Activated gamma-delta T cell treated with Interleukin-2 at 50 U/mL for 16 hours (primary cell): ENCODE results near the gene TRAF3IP3.

ENCODE experiments used
- DNase-seq: peaks from one replicate; pipeline ENCODE4 v3.0.0-alpha.2; 2020

The TRAF3IP3 gene

DNA sequence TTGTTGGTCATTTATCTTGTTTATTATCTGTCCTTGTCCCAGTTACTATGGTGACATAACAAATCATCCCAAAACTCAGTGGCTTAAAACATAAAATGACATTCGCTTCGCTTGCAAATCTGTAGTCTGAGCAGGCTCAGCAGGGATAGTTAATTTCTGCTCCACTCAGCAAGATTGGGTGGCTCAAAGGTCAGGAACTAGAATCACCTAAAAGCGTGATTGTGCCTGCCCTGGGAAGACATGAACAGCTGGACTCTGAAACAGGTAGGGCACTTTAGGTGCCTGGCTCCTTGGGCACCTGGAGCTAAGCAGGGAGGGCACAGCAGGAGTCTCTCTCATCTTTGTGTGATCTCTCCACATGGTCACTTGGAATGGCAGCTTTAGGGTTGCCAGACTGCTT is 14.7 kb upstream of the TRAF3IP3 start:
- no peak for DNase-seq

DNA sequence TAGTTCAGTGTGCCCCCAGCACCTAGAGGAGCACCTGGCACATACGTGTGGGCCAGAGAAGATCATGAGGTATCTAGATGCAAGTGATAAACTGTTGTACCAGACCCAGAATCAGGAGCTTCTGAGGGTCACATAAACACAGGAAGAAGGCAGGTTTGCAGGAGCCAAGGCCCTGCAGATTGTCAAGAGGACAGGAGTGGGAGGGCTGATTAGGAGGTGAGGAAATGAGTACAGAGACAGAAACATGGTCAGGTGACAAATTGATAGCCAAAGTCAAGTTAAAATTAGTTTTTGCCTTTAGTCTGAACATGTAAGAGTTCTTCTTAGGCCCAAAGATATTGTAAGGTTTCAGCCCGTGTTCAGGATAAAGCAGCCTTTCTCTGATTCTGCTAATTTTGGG is 14.0 kb upstream of the TRAF3IP3 start:
- DNase-seq: no peak

DNA sequence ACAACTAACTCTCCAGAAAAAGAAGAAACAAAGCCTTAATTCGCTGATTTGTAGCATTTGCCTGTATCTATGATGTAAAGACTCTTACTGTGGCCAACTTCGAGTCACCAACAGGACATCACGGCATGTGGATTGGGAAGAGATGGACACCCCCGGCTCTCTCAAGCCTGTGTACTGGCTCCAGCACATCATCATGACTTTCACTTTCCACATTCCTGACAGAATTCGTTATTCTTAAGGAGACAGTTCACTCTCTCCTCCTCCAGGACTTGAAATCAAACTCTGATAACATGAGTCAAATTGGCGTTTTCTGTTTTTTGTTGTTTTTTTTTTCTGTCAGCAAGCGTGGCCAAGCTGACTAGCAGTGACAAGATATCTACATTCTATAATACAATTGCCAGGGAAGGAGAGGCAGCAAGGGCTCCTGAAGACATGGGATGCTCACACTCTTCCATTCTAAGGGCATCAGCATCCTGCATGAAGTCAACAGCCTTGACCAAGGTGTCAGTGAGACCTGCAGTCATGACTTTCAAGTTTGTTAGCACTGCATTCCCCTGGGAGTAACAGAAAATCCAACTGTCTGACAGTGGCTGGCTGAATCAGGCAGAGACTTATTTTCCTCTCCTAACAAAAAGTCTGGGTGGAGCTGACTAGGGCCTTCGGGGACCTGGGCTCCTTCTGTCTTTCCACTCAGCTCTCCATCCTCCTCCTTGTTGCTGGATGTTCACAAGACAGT is 13.3 kb upstream of the TRAF3IP3 start:
- no peak for DNase-seq

DNA sequence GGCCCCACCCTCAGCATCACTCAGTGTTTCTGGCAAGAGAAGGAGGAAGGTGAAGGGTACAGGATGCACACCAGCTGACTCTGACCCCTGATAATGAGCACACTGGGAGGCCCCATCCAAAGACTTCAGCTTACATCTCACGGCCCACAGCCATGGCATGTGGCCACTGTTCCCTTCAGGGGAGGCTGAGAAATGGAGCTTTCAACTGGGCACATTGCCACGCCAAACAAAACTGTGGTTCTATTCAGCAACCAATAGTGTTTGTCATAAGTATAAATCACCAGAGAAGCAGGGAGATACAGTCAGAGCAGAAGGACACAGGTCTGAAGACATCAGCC is 12.7 kb upstream of the TRAF3IP3 start:
- no peak for DNase-seq

DNA sequence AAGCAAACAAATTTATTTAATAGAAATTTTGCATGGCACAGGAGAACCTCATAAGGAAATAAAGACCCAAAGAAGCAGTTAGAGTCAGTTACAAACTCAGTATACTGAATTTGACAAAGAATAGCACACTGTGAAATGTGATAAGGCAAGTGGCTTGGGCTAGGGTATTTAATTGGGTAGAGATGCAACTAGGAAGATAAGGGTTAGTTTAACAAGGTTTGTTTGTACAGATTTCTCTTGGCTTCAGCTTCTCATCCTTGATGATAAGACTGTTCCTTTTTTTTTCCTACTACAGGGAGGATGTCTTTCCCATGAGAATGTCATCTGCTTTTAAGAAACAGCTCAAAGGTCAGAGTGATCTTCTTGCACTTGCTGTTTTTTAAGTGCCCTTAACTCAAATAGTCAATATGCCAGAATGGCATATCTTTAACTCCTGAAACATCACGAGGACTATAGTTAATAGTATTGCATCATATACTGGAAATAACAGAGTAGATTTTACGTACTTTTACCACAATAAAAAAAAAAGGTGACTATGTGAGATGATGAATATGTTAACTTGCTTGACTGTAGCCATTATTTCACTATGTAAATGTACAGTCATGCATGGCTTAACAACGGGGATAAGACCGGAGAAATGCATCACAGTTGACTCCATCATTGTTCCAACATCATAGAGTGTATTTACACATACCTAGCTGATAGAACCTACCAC is 9.2 kb upstream of the TRAF3IP3 start:
- no peak for DNase-seq

DNA sequence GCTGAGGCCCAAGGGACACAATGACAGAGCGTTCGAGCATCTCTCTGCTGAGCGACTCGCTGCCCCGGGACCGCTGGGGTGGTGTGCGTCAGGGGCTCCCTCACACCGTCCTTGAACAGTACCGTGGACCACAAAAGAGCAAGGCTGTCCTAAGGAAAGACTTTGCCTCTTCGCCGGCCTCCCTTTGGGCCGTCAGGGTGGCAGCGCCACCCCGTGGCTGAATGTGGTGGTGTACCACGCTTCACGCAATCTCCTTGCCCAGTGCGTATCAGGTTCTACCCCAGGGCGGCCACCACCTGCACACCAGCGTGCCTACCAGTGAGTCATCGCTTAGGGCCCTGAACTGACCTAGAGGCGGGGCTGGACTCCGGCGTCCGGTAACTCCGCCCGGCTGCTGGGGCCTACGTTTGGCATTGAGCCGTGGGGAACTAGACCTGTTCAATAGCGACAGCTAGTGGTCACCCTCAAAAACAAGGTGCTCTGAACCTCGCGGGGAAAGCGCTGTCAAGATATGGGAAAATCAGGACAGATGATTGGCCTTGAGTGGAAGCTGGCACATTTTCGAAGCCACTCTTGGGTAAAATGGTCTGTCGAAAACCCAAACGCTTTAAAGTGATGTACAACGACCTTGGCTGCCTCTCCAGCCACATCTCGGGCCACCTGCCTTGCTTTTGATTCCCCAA is 8.1 kb upstream of the TRAF3IP3 start:
- peak; percentile 83 for DNase-seq

DNA sequence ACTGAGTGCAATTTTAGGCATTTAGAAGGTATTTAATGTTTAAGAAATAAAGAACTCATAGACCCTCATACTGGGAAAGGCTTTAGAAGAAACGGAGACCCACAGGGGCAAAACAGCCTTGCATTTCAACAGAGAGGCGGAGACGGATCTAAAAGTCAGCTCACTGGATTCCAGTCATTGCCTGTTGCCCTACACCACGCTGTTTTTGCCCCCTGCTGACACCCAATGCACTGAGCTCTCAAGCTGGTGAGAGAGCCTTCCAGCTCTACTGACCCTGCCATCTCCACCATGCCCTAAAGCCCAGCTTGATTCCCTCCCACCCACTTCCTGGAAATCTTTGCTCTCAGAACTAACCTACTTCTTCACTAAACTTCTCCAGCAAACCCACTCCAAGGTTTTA is 7.2 kb upstream of the TRAF3IP3 start:
- DNase-seq: no peak

DNA sequence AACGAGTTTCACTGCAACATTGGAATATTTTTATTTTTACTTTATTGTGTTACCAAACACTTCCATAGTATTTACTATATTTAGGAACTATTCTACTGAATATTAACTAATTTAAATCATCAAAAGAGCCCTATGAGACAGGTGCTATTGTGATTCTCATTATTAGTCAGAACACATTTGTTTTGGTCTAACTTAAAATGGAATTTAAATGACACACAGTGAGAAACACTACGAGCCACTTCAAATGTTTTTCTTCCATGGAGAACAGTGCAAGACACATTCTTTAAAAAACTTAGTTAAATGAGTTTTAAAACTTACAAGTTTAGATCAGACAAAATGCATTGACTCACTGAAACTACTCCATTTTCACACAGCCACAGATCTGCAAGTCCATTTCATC is 6.6 kb upstream of the TRAF3IP3 start:
- DNase-seq: no peak

DNA sequence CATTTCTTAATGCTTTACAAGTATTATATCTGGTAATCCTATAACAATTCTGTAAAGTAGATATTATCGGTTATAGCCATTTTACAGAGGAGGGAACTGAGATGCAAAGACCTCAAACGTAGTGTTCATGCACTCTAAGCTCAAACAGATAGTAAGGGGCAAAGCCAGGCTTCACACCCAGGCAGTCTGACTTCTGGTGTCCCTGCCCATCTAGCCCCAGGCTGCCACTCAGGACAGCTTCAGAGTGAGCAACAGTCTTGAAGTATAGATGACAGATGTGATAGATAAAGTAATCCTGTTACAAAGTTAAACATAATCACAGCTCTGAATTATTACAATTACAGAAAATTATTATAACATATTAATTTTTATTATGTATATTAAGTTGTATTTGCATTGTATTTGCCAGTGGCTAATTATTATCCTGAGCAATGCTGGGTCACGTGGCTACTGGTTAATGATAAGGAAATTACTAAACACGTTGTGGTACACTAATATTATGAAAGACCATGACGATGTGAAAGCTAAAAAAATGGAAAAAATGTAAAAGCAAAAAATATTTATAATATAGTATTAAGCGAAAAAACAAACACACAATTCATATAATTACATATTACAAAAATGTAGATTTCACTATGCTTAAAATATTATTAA is 6.1 kb upstream of the TRAF3IP3 start:
- DNase-seq: no peak

DNA sequence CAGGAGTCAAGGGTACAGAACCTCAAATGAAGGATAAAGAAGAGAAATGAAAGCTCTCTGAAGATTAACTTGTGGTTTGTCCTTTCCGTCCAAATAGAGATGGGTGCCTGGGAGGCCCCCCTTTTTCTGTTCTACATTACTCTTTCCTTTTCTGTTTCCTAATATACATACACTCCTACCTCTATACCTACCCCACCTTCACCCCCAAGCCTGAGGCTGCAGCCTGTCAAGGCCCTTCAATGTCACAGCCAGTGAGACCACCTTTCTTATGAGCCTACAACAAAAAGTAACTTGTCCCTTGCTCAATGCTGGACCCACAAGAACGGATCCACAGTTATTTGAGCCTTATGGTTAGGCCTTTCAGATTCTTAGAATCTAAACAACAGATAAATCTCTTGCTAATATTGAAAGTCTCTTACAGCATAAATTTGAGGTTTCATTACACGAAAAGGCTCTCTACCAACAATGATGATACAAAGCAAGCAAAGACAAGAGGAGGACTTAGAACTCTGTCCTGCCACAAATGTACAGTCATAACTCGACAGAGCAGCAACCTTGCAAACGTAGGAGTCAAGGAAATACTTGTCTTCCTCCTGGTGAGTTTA is 4.1 kb upstream of the TRAF3IP3 start:
- DNase-seq: no peak

DNA sequence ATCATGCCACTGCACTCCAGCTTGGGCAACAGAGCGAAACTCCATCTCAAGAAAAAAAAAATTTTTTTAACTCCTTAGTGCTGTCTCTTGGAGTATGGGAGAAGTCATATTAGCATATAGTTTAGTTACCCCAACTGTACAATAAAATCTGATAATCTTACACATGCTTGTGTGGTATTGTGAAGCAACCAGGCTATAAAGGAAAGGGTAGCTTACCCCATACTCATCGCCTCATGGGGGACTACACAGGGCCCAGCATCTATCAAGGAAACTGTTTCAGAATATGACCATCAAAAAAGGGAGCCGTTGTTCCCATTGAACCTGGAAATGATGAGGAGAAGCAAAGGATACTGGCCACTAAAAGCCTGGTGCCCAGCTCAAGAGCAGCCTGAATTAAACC is 3.0 kb upstream of the TRAF3IP3 start:
- no peak for DNase-seq

DNA sequence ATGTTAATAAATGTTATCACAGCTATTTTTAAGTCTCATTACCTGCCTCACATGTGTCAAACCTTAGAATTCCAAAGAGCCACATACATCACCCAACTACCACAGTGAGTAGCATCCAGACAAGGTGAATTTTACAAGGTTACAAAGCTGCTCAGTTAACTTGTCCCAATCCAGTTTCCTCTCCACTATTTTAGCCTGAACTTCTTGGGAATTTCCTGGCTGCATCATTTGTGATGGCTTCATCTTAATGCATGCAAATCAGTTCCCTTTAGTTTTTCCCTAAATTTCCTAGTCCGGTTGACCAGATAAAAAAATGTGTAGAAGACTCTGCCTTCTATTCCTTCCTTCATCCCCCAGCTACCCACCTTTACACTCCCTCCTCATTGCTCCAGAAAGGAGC is 597 bp upstream of the TRAF3IP3 start:
- no peak for DNase-seq

DNA sequence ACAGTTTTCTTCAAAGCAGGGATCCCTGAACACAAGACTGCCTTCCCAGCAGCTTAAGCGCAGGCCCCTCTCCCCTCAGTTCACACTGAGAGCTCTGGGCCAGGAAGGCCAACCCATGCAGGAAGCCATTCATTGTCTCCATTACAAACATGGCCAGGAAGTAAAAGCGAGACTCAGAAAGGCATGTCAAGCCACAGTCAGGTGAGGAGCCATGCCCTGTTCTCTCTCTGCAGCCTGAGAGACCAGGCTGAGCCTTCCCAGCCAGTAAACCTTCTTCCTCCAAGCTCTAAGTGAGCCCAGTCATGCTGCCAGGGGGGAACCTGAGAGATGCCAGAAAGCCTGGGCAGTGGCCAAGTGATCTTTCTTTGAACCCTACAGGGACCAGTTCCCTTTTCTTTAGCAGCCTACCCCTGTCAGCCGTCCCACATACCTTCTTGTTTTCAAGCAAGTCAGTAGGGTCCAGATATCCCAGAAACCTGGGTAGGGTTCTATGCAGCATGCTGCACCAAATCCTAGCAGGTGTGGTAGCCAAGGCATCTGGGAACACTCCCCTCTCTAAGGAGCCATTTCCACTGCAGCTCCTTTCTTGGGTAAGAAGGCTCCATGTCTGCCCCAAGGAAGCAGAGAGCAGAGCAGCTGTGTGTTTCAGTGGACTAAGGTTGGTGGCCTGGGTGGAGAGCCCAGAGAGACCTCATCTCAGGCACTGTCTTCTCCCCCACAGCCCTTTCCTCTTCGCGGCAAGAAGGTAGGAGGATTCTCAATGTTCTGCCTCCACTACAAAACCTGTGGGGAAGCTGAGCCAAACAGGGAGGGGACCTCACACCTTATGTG is 977 bp downstream of the TRAF3IP3 start:
- peak; percentile 25 for DNase-seq

DNA sequence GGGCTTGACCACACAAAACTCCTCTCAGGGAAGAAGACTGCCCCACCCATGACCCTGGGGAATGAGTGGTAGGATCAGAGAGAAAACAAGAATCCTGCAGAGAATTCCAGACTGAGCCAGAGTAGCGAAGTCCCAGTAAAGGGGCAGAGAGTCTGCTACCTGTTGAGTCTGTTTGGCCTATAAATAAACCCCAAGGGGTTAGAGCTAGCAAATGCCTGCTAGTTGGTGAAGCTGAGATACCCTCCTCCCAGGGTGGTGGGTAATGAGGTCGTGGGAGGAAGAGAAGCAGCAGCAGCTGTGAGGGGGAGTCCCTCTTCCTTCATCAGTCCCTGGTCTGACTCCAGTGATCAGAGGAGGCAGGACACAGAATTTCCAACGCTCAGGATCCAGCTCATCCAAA is 2.5 kb downstream of the TRAF3IP3 start:
- no peak for DNase-seq

DNA sequence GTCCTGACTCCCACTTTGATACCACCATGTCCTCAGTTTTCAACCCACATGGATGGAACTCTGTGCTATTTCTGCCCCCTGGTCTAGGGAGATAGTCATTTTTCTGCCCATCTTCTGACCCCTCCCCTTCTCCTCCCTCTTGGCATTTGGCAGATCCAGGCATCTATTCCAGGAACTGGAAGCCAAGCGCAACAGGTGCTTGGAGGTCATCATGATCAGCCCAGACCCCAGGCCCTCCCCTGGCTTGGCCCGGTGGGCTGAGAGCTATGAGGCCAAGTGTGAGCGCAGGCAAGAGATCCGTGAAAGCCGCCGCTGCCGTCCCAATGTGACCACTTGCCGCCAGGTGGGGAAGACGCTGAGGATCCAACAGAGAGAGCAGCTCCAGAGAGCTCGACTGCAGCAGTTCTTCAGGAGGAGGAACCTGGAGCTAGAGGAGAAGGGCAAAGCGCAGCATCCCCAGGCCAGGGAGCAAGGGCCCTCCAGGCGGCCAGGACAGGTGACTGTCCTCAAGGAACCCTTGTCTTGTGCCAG is 4.0 kb downstream of the TRAF3IP3 start:
- no peak for DNase-seq

DNA sequence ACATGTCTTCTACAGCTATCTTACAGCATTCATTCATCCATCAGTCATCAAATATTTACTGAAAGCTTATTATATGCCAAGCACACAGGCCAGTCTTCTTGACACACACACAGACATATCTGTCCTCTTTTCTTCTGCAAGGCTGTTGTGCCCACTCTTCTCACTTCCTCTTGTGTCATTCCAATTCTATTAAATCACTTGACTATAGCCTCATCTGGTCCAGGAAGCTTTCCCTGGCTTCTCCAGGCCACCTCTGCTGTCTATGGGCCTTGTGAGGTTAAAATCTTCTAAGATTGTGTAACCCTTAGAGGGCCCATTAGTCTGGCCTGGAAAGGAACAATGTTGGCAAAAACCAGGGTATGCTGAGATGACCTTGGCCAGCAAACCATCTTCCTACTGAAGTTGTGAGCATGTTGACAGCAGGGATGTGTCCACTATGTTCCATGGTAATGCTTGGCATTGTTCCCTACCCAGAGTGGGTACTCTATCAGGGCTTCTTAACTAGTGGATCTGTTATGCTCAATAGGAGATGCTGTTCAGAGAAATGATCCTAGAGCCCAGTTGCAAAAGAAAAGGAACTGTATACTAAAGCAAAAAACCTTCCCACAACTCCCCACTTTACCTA is 5.3 kb downstream of the TRAF3IP3 start:
- DNase-seq: no peak

DNA sequence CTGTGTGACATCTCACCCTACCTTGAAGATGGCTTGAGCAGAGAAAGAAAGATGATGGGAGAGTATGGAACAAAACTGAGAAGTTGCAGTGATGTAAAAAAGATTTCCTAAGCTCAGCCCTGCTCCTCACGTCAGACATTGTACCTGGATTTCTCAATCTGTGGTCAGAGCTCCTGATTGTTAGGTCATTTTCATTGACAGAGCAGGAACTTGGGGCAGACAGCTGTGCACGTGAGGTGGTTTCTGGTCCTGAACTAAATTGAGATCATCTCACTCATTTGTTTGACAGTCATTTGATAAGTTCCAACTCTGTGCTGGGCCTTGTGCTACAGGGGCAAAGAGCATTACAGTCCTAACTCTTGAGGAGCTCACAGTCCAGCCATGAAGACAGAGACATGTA is 10.2 kb downstream of the TRAF3IP3 start:
- DNase-seq: no peak

DNA sequence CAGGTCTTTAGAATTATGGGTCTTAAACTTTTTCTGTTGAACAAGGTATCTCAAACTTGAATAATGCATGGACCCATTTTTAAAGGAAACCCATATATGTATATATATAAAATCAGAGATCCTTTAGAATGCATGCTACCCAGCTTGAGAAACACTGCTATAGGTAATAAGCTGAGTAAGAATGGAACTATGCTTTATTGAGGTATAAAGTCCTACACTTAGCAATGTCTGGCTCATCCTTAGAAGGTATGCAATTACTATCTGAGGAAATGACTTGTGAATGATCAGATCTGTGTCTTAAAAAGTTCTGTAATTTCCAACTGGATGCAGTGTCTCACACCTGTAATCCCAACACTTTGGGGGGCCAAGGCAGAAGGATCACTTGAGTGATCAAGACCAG is 11.2 kb downstream of the TRAF3IP3 start:
- DNase-seq: no peak

DNA sequence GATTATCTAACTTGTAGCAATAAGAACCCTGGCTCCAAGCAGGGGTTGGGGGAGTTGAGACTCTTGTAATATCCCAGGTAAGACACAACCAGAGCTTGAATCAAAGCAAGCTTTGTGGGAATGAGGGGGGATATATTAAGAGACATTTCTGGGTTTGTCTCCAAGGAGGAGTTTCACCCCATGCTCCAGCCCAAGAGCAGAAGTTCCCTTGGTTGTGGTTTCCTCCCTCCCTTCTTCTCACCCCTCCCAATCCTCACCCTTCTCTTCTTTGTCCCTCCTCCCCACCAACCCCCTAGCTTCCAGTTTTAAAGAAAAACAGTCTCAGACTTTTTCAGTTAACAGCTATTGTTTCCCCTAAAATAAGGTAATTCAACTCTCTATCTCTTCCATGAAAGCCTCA is 11.9 kb downstream of the TRAF3IP3 start:
- DNase-seq: no peak

DNA sequence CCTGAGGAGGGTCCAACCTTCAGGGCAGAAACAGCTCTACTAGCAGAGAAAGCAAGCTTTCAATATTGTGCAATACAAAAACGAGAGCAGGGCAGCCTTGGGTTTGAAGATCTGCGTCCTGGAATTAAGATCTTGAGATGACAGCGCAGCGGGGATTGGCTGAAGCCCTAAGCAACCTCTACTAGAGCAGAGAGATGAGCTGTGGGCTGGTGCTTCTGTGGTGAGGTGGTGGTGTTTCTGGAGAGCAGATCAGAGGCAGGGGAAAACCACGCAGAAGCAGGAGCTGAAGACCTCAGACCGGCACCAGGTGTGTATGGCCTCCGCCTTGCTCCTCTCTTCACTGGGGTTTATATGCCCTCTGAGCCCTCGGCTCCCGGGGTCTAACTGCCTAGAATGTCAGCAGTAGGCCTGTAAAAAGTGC is 12.5 kb downstream of the TRAF3IP3 start:
- peak; percentile 77 for DNase-seq

DNA sequence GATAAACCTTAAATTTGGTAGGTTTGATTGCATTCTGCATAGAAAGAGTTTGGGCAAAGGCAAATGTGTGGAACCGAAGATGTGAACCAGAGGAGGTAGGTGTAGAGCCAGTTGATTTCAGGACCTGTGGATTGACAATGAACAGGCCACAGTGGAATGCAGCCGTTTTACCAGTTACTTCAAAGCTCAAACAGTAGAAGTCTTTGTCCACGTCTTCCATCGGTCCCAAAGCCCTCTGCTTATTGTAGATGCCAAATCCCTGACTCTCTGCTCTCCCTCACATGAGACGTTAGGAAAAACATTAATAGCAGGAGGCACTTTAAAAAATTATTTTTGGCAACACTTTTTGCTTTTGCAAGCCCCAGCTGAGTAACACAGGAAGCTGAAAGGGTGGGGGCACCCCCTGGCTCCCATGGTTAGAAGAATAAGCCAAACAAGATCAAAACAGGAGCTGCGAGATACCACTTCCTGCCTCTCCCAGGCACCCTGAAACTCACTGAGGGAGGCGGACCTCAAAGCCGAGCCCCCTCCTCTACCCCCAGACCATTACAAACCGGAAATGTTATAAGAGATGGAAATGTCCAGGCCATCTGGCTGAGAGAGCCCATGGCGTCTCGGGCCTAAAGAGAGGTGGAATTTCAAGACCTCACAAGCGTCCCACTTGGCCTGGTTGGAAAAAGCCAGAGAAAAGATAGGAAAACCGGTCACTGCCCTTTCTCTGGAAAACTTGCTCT is 13.5 kb downstream of the TRAF3IP3 start:
- peak; percentile 80 for DNase-seq
